Activated naive CD8-positive, alpha-beta T cell treated with anti-CD3 and anti-CD28 coated beads, Interleukin-2, amount 50 U/mL, for 16 hours (primary cell): ENCODE results near the gene CAND2.
"Not testable (repeated sequence)": the region's sequence is repeated elsewhere in the genome, so short reads cannot be mapped to it uniquely, and the experiment has no call there.

Source experiments
- DNase-seq: peaks from one replicate; pipeline ENCODE4 v3.0.0-alpha.2; 2020; ENCODE audit warnings: low read depth, low spot score

The CAND2 gene

GRCh38 chr3:12771236-12771635, 25.2 kb upstream of the CAND2 start:
- DNase-seq, result no peak

- no peak for DNase-seq
These were observed 24.0 kb upstream of the CAND2 start for GRCh38 chr3:12772462-12772861.

GRCh38 chr3:12773030-12773709, 23.3 kb upstream of the CAND2 start:
- no peak for DNase-seq

- no peak for DNase-seq
These were observed 22.8 kb upstream of the CAND2 start for GRCh38 chr3:12773710-12774086.

- no peak for DNase-seq
These were observed 21.9 kb upstream of the CAND2 start for GRCh38 chr3:12774619-12775018.

- DNase-seq, result no peak
These were observed 21.3 kb upstream of the CAND2 start for GRCh38 chr3:12775226-12775625.

GRCh38 chr3:12775970-12776369, 20.5 kb upstream of the CAND2 start:
- not testable (repeated sequence) for DNase-seq

GRCh38 chr3:12777171-12777570, 19.3 kb upstream of the CAND2 start:
- DNase-seq, result no peak

- DNase-seq, result no peak
These were observed 15.7 kb upstream of the CAND2 start for GRCh38 chr3:12780751-12781150.

- DNase-seq, result no peak
These were observed 14.2 kb upstream of the CAND2 start for GRCh38 chr3:12782172-12782815.

- no peak for DNase-seq
These were observed 11.4 kb upstream of the CAND2 start for GRCh38 chr3:12785096-12785495.

- peak; percentile 18 for DNase-seq
These were observed 9.1 kb upstream of the CAND2 start for GRCh38 chr3:12787346-12787745.

- DNase-seq, result not testable (repeated sequence)
These were observed 8.4 kb upstream of the CAND2 start for GRCh38 chr3:12787967-12788690.

- DNase-seq, result no peak
These were observed 5.0 kb upstream of the CAND2 start for GRCh38 chr3:12791430-12791829.

GRCh38 chr3:12793701-12794100, 2.8 kb upstream of the CAND2 start:
- DNase-seq, result no peak

- no peak for DNase-seq
These were observed 828 bp downstream of the CAND2 start for GRCh38 chr3:12797124-12797891.

GRCh38 chr3:12797892-12798558, 1.5 kb downstream of the CAND2 start:
- DNase-seq, result no peak

GRCh38 chr3:12798559-12799179, 2.2 kb downstream of the CAND2 start:
- DNase-seq, result no peak

- no peak for DNase-seq
These were observed 3.3 kb downstream of the CAND2 start for GRCh38 chr3:12799525-12800440.

GRCh38 chr3:12803371-12803770, 6.9 kb downstream of the CAND2 start:
- DNase-seq, result no peak
